HEK293 (cell line): ENCODE results near the gene UBE4B.

ENCODE experiments used
- CTCF ChIA-PET: fragments of 350-600 bp; formaldehyde crosslinking; extraction: SDS; loops from one replicate; lab custom pipeline; 2021; ENCODE audit warnings: antibody characterized with exemption; lab: Yijun Ruan, JAX
- POLR2A ChIA-PET: fragments of 300-600 bp; formaldehyde crosslinking; extraction: SDS; loops from one replicate; lab custom pipeline; 2020; ENCODE audit warnings: antibody characterized with exemption, inconsistent platforms; lab: Yijun Ruan, JAX
- H3K27ac ChIP-seq: fragments of 200-500 bp; sonication (Bioruptor generic); 2 replicates; pipeline ENCODE4 v1.5.1; 2014; ENCODE audit warnings: low read depth, low read length, control low read depth, inconsistent platforms; ENCODE audit errors: extremely low read depth
- H3K36me3 ChIP-seq, 2 experiments: fragments of 200-500 bp in 1 of 2; sonication (Bioruptor generic) in 1 of 2; 1 replicate in 1 of 2; 2 replicates in 1 of 2; pipeline ENCODE4 v1.5.1; 2014 to 2017; ENCODE audit warnings: inconsistent platforms in 2 of 2, low read length in 2 of 2; ENCODE audit not compliant: control insufficient read depth in 2 of 2, insufficient read depth in 1 of 2
- H3K4me1 ChIP-seq: fragments of 200-500 bp; sonication (Bioruptor generic); 2 replicates; pipeline ENCODE4 v1.5.1; 2014; ENCODE audit warnings: mild to moderate bottlenecking, low read length, inconsistent platforms; ENCODE audit not compliant: control insufficient read depth, insufficient read depth
- H3K4me3 ChIP-seq: 2 replicates; pipeline ENCODE4 v1.5.1; 2011; ENCODE audit warnings: low read depth, mild to moderate bottlenecking, control low read depth, low read length, moderate library complexity
- H3K9me3 ChIP-seq: fragments of 200-500 bp; sonication (Bioruptor generic); 2 replicates; pipeline ENCODE4 v1.5.1; 2014; ENCODE audit warnings: low read depth, low read length, inconsistent platforms; ENCODE audit not compliant: control insufficient read depth, insufficient read depth
- YY2 ChIP-seq: fragments of 450-650 bp; formaldehyde crosslinking; IDR thresholded peaks from 2 replicates; pipeline ENCODE4 v1.5.1; 2016; ENCODE audit warnings: missing biosample characterization, missing genetic modification characterization
- ZBTB10 ChIP-seq: fragments of 450-650 bp; formaldehyde crosslinking; IDR thresholded peaks from 2 replicates; pipeline ENCODE4 v1.5.1; 2016; ENCODE audit warnings: missing biosample characterization, missing genetic modification characterization
- ZNF174 ChIP-seq: fragments of 450-650 bp; formaldehyde crosslinking; IDR thresholded peaks from 2 replicates; pipeline ENCODE4 v1.5.0; 2017; ENCODE audit warnings: missing biosample characterization, mild to moderate bottlenecking, missing genetic modification characterization
- ZNF23 ChIP-seq: fragments of 450-650 bp; formaldehyde crosslinking; IDR thresholded peaks from 2 replicates; pipeline ENCODE4 v1.5.1; 2016; ENCODE audit warnings: missing biosample characterization, missing genetic modification characterization, borderline replicate concordance
- ZNF248 ChIP-seq: fragments of 450-650 bp; formaldehyde crosslinking; IDR thresholded peaks from 2 replicates; pipeline ENCODE4 v1.5.1; 2017; ENCODE audit warnings: missing biosample characterization, missing genetic modification characterization
- ZNF324 ChIP-seq: fragments of 450-650 bp; formaldehyde crosslinking; IDR thresholded peaks from 2 replicates; pipeline ENCODE4 v1.5.1; 2016; ENCODE audit warnings: missing biosample characterization, missing genetic modification characterization
- ZNF341 ChIP-seq: fragments of 450-650 bp; formaldehyde crosslinking; IDR thresholded peaks from 2 replicates; pipeline ENCODE4; 2016; ENCODE audit warnings: low read depth, missing biosample characterization, missing genetic modification characterization
- ZNF366 ChIP-seq: fragments of 450-650 bp; formaldehyde crosslinking; conservative IDR thresholded peaks from 2 replicates; pipeline ENCODE4 v1.5.1; 2016; ENCODE audit warnings: missing biosample characterization, missing genetic modification characterization
- ZNF544 ChIP-seq: fragments of 450-650 bp; formaldehyde crosslinking; IDR thresholded peaks from 2 replicates; pipeline ENCODE4 v1.5.0; 2017; ENCODE audit warnings: missing biosample characterization, missing genetic modification characterization
- ZNF558 ChIP-seq: fragments of 450-650 bp; formaldehyde crosslinking; IDR thresholded peaks from 2 replicates; pipeline ENCODE4 v1.5.1; 2016; ENCODE audit warnings: missing biosample characterization, missing genetic modification characterization
- ZNF621 ChIP-seq: fragments of 450-650 bp; formaldehyde crosslinking; IDR thresholded peaks from 2 replicates; pipeline ENCODE4 v1.5.1; 2017; ENCODE audit warnings: missing biosample characterization, missing genetic modification characterization
- ZNF660 ChIP-seq: fragments of 450-650 bp; IDR thresholded peaks from 2 replicates; pipeline ENCODE4 v1.5.1; 2018; ENCODE audit warnings: missing biosample characterization, mild to moderate bottlenecking, missing genetic modification characterization
- ZNF701 ChIP-seq: fragments of 450-650 bp; formaldehyde crosslinking; IDR thresholded peaks from 2 replicates; pipeline ENCODE4 v1.5.1; 2016; ENCODE audit warnings: missing biosample characterization, missing genetic modification characterization
- TF ChIP-seq, protein P1 (sequence below): fragments of 450-650 bp; formaldehyde crosslinking; IDR thresholded peaks from 2 replicates; pipeline ENCODE4 v1.5.1; 2016; ENCODE audit warnings: missing biosample characterization, missing genetic modification characterization
- TF ChIP-seq, protein P2 (sequence below): fragments of 450-650 bp; formaldehyde crosslinking; IDR thresholded peaks from 2 replicates; pipeline ENCODE4 v1.5.1; 2017; ENCODE audit warnings: missing biosample characterization, missing genetic modification characterization
- TF ChIP-seq, protein P3 (sequence below): fragments of 450-650 bp; formaldehyde crosslinking; IDR thresholded peaks from 2 replicates; pipeline ENCODE4 v1.5.1; 2016; ENCODE audit warnings: missing biosample characterization, missing genetic modification characterization
- TF ChIP-seq, protein P4 (sequence below): fragments of 450-650 bp; formaldehyde crosslinking; IDR thresholded peaks from 2 replicates; pipeline ENCODE4 v1.5.1; 2017; ENCODE audit warnings: missing biosample characterization, missing genetic modification characterization
- TF ChIP-seq, protein P5 (sequence below): fragments of 450-650 bp; formaldehyde crosslinking; conservative IDR thresholded peaks from 2 replicates; pipeline ENCODE4 v1.5.1; 2016; ENCODE audit warnings: low read depth, missing biosample characterization, missing genetic modification characterization
- TF ChIP-seq, protein P6 (sequence below): fragments of 450-650 bp; formaldehyde crosslinking; IDR thresholded peaks from 2 replicates; pipeline ENCODE4 v1.5.1; 2016; ENCODE audit warnings: missing biosample characterization, missing genetic modification characterization, low read depth
- TF ChIP-seq, protein P7 (sequence below): fragments of 450-650 bp; formaldehyde crosslinking; IDR thresholded peaks from 2 replicates; pipeline ENCODE4 v1.5.1; 2016; ENCODE audit warnings: missing biosample characterization, missing genetic modification characterization

Gene UBE4B

GRCh38 chr1:10121688-10122087 is 88.9 kb downstream of the UBE4B start:
- no peaks in the 10 kb centered on the region for H3K9me3 ChIP-seq
- no peaks in the 10 kb centered on the region for H3K4me1 ChIP-seq
- TF ChIP-seq ZNF558 (tag by site-specific recombination) (no peak), ZNF544 (tag by site-specific recombination) (no peak), ZNF23 (tag by site-specific recombination) (no peak), ZNF324 (no peak), ZBTB10 (tag by site-specific recombination) (no peak), ZNF366 (tag by site-specific recombination) (no peak), ZNF701 (tag by site-specific recombination) (no peak), ZNF660 (no peak), YY2 (tag by site-specific recombination) (no peak)
- TF ChIP-seq, protein P1, sequence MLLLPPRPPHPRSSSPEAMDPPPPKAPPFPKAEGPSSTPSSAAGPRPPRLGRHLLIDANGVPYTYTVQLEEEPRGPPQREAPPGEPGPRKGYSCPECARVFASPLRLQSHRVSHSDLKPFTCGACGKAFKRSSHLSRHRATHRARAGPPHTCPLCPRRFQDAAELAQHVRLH (tag by site-specific recombination) = no peak
- TF ChIP-seq, protein P2, sequence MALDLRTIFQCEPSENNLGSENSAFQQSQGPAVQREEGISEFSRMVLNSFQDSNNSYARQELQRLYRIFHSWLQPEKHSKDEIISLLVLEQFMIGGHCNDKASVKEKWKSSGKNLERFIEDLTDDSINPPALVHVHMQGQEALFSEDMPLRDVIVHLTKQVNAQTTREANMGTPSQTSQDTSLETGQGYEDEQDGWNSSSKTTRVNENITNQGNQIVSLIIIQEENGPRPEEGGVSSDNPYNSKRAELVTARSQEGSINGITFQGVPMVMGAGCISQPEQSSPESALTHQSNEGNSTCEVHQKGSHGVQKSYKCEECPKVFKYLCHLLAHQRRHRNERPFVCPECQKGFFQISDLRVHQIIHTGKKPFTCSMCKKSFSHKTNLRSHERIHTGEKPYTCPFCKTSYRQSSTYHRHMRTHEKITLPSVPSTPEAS (tag by site-specific recombination) = no peak
- no peak overlapping the region for H3K27ac ChIP-seq
- no peak overlapping the region for H3K4me3 ChIP-seq
- ChIA-PET CTCF (no interaction called here), POLR2A (no interaction called here)
- H3K36me3 ChIP-seq = peaks cover 0 to 46% of the 10 kb centered on the region in 2 experiments; a peak in 2 of 3 replicates

DNA sequence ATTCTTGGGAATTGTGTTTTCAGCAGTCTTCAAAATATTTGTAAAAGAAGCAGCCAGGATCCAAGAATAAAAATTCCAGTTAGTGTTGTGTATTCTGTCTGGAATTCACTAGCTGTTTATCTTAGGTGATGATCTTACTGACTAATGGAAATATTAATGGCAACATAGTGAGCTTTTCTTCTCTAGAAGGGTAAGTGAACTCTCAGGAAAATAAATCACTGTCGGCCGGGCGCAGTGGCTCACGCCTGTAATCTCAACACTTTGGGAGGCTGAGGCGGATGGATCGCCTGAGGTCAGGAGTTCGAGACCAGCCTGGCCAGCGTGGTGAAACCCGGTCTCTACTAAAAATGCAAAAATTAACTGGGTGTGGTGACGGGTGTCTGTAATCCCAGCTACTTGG is 90.2 kb downstream of the UBE4B start:
- Histone ChIP-seq H3K4me1 (no peaks in the 10 kb centered on the region), H3K4me3 (no peak overlapping the region), H3K9me3 (no peaks in the 10 kb centered on the region), H3K27ac (no peak overlapping the region), H3K36me3 (peaks cover 0 to 47% of the 10 kb centered on the region in 2 experiments; a peak in 2 of 3 replicates)
- ChIA-PET CTCF (interaction anchor here (0.6 kb wide), 1 partner anchor 41 kb away, joined by 5 read pairs; no protein-coding TSS in a partner anchor), POLR2A (no interaction called here)
- TF ChIP-seq ZNF248 (tag by site-specific recombination) (no peak), ZNF174 (no peak), ZNF621 (tag by site-specific recombination) (no peak), ZNF341 (tag by site-specific recombination) (no peak)
- TF ChIP-seq, protein P3, sequence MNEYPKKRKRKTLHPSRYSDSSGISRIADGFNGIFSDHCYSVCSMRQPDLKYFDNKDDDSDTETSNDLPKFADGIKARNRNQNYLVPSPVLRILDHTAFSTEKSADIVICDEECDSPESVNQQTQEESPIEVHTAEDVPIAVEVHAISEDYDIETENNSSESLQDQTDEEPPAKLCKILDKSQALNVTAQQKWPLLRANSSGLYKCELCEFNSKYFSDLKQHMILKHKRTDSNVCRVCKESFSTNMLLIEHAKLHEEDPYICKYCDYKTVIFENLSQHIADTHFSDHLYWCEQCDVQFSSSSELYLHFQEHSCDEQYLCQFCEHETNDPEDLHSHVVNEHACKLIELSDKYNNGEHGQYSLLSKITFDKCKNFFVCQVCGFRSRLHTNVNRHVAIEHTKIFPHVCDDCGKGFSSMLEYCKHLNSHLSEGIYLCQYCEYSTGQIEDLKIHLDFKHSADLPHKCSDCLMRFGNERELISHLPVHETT (tag by site-specific recombination) = no peak
- TF ChIP-seq, protein P4, sequence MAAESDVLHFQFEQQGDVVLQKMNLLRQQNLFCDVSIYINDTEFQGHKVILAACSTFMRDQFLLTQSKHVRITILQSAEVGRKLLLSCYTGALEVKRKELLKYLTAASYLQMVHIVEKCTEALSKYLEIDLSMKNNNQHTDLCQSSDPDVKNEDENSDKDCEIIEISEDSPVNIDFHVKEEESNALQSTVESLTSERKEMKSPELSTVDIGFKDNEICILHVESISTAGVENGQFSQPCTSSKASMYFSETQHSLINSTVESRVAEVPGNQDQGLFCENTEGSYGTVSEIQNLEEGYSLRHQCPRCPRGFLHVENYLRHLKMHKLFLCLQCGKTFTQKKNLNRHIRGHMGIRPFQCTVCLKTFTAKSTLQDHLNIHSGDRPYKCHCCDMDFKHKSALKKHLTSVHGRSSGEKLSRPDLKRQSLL = no peak
- TF ChIP-seq, protein P5, sequence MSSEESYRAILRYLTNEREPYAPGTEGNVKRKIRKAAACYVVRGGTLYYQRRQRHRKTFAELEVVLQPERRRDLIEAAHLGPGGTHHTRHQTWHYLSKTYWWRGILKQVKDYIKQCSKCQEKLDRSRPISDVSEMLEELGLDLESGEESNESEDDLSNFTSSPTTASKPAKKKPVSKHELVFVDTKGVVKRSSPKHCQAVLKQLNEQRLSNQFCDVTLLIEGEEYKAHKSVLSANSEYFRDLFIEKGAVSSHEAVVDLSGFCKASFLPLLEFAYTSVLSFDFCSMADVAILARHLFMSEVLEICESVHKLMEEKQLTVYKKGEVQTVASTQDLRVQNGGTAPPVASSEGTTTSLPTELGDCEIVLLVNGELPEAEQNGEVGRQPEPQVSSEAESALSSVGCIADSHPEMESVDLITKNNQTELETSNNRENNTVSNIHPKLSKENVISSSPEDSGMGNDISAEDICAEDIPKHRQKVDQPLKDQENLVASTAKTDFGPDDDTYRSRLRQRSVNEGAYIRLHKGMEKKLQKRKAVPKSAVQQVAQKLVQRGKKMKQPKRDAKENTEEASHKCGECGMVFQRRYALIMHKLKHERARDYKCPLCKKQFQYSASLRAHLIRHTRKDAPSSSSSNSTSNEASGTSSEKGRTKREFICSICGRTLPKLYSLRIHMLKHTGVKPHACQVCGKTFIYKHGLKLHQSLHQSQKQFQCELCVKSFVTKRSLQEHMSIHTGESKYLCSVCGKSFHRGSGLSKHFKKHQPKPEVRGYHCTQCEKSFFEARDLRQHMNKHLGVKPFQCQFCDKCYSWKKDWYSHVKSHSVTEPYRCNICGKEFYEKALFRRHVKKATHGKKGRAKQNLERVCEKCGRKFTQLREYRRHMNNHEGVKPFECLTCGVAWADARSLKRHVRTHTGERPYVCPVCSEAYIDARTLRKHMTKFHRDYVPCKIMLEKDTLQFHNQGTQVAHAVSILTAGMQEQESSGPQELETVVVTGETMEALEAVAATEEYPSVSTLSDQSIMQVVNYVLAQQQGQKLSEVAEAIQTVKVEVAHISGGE (tag by site-specific recombination) = no peak
- TF ChIP-seq, protein P6, sequence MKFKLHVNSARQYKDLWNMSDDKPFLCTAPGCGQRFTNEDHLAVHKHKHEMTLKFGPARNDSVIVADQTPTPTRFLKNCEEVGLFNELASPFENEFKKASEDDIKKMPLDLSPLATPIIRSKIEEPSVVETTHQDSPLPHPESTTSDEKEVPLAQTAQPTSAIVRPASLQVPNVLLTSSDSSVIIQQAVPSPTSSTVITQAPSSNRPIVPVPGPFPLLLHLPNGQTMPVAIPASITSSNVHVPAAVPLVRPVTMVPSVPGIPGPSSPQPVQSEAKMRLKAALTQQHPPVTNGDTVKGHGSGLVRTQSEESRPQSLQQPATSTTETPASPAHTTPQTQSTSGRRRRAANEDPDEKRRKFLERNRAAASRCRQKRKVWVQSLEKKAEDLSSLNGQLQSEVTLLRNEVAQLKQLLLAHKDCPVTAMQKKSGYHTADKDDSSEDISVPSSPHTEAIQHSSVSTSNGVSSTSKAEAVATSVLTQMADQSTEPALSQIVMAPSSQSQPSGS (tag by site-specific recombination) = no peak
- TF ChIP-seq, protein P7, sequence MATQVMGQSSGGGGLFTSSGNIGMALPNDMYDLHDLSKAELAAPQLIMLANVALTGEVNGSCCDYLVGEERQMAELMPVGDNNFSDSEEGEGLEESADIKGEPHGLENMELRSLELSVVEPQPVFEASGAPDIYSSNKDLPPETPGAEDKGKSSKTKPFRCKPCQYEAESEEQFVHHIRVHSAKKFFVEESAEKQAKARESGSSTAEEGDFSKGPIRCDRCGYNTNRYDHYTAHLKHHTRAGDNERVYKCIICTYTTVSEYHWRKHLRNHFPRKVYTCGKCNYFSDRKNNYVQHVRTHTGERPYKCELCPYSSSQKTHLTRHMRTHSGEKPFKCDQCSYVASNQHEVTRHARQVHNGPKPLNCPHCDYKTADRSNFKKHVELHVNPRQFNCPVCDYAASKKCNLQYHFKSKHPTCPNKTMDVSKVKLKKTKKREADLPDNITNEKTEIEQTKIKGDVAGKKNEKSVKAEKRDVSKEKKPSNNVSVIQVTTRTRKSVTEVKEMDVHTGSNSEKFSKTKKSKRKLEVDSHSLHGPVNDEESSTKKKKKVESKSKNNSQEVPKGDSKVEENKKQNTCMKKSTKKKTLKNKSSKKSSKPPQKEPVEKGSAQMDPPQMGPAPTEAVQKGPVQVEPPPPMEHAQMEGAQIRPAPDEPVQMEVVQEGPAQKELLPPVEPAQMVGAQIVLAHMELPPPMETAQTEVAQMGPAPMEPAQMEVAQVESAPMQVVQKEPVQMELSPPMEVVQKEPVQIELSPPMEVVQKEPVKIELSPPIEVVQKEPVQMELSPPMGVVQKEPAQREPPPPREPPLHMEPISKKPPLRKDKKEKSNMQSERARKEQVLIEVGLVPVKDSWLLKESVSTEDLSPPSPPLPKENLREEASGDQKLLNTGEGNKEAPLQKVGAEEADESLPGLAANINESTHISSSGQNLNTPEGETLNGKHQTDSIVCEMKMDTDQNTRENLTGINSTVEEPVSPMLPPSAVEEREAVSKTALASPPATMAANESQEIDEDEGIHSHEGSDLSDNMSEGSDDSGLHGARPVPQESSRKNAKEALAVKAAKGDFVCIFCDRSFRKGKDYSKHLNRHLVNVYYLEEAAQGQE (tag by site-specific recombination) = no peak
